ENCODE measurements around the gene BMPR1A.

DNA sequence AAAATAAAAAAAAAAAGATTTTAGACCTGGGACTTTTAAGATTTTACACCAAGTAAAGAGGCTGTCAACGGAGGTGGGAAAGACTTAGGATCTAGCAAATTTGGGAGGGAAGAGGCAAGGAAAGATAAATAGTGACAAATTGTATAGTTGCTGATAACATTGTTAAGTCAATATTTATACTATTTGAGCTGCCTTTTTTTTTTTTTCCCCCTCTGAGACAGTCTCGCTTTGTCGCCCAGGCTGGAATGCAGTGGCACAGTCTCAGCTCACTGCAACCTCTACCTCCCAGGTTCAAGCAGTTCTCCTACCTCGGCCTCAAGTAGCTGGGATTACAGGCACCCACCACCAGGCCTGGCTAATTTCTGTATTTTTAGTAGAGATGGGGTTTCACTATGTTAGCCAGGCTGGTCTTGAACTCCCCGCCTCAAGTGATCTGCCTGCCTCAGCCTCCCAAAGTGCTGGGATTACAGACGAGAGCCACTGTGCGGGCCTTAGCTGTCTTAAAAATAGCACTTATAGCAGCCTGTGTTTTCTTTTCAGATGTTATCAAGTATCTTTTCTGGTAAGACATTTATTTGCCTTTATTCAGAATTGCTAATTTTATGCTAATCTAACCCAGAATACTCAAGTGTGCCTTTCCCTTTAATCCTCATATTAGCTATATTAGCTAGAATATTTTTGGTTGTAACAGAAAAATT, 106.5 kb downstream of the BMPR1A start:
- TF ChIP-seq ZFP30 (CRISPR knock-in tag; IDR thresholded peaks at IDR 0.05), result no peak
- TF ChIP-seq PPARA (CRISPR knock-in tag; IDR thresholded peaks at IDR 0.05; ENCODE audit: borderline replicate concordance), result no peak
- no peak for TF ChIP-seq ZNF565 (CRISPR knock-in tag; conservative IDR thresholded peaks at IDR 0.05; ENCODE audit: low read depth)
- TF ChIP-seq TOX (CRISPR knock-in tag; IDR thresholded peaks at IDR 0.05; ENCODE audit: borderline replicate concordance), result no peak
- no peak for TF ChIP-seq BACH2 (CRISPR knock-in tag; IDR thresholded peaks at IDR 0.05; ENCODE audit: borderline replicate concordance)
- no peak for TF ChIP-seq TSHZ2 (CRISPR knock-in tag; IDR thresholded peaks at IDR 0.05)
- no peak for TF ChIP-seq SNAI2 (CRISPR knock-in tag; IDR thresholded peaks at IDR 0.05)
- TF ChIP-seq OSR1 (CRISPR knock-in tag; IDR thresholded peaks at IDR 0.05), result no peak
- TF ChIP-seq ZNF8 (CRISPR knock-in tag; IDR thresholded peaks at IDR 0.05), result no peak

All from SK-N-SH treated with all-trans-retinoic acid at 6 μM for 48 hours (cell line).